HG03571 (cell line): ENCODE measurements around the gene HOXD8.

Experiments used
- ATAC-seq: cut with Tn5 transposase; IDR thresholded peaks from one replicate; pipeline ENCODE4 v1.9.1; 2021; ENCODE audit not compliant: unreplicated experiment

HOXD8 gene

DNA sequence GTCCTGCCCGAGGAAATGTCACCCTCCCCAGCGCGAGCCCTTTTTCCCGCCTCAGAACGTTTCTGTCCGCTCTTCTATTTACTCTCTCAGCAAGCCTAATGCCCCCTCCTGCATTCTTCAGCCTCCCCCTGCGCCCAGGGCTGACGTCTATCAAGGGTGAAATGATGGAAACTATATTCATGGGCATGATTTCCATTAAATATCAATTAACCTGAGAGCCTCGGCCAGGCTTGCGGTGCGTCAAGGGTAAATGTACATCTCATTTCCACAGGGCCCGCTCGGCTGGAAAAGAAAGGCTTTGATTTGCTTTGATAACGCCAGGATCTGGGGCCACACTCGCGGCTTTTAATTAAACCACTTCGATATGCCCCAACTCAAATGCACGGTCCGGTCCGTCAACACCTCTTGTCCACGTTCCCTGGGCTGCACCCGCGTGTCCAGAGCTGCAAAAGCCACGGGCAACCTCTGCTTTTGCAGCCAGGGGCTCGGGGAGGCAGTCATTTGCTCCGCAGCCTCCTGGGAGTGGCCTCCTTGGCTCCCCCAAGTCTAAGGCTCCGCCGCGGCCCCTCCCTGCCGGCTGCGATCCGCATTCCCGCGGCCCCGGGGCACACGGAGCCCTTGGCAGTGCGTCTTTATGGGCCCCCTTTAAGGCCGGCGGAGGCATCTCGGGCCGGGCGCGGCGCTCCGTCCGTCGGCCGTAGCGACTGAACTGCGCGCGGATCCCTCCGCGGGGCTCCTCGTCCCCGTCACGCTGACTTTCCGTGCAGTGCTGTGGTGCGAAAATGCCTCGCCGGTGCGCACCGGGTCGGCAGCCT, at the start of gene HOXD8:
Gene HOXD8 (plus strand): TSS at position 724 of the 815 bp plus-strand sequence. CDS start 662 bp downstream, outside the sequence.
- no peak for ATAC-seq

DNA sequence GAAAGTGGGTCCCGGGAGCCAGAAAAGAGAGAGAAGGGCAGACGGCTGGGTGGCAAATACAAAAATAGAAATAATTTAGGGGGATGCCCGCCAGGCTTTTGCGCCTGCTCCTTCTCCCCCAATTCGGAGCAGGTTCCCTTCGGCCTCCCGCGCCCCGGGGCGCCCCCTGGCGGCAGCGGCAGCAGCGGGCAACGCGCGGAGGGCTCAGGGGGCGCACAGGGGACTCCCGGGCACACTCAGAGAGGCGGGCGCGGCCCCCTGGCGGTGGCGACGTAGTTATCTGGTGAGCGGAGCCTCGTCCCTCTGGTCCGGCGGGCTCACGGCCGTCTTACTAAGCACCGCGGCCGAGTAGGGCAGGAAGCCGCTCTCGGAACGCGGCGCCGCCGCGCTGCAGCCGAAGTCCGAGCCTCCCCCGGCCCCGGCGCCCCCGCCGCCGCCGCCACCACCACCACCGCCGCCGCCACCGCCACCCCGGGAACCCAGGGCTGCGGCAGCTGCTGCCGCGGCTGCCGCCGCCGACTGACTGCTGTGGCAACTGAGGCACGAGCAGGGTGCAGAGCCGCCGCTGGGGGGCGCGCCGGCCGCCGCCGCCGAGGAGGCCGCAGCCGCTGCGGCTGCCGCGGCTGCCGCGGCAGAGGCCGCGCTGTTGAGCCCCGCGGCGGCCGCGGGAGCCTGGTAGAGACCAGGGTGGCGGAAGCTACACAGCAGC, 49.5 kb upstream of the HOXD8 start:
- ATAC-seq, result no peak

DNA sequence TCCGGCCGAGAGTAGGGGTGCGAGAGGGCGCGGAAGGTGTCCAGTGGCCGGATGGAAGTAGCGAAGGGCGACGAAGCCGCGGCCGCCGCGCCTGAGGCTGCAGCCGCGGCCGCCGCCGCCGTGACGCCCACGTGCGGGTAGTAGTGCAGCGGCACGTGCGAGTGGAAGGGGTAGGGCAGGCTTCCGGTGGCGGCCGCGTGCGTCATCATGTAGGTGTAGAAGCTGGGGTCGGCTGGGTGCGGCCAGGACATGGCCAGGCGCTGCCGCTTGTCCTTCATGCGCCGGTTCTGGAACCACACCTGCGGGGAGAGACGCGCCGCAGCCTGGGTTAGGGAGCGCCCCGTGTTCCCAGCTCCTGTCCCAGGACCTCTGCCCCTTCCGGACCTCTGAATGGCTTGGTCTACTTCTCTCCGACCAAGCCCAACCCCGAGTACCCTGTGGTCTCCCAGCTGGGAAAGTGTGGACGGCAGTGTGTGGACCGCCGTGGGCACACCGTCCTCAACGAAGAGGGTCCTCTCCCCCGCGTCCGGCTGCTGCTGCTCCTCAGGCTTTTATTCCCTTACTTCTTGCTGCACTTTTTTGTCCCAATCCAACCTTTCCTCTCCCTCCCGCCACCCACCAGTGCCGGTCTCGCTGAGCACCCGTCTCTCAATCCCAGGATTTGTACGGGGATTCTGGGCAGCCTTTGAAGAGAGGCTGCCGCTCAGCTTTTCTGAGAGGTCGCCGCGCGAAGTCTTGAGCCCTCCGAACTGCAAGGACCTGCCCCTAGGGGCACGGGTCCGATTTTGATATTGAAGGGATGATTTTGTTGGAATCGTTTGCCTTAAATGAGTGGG, 48.7 kb upstream of the HOXD8 start:
- ATAC-seq, result no peak

DNA sequence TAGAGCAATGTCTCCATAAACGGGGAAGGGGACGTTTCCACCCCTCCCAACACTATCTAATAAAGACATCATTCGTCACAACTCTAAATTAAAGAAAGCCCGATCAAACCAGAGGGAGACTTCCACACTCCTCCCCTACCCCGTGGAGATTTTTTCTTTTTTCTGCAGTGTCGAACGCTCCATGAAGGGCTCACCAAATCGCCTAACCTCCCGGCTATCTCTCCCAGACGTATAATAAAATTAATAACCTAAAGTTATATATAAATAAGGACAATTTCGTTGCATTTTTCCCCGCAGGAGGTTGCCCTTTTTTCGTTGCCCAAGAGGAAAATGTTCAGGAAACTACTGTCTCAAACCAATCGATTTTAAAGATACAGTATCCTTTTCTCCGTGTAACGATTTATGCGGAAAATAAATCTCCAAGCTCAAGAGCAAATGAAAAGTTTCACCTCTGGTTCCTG, 48.1 kb upstream of the HOXD8 start:
- ATAC-seq, result no peak

DNA sequence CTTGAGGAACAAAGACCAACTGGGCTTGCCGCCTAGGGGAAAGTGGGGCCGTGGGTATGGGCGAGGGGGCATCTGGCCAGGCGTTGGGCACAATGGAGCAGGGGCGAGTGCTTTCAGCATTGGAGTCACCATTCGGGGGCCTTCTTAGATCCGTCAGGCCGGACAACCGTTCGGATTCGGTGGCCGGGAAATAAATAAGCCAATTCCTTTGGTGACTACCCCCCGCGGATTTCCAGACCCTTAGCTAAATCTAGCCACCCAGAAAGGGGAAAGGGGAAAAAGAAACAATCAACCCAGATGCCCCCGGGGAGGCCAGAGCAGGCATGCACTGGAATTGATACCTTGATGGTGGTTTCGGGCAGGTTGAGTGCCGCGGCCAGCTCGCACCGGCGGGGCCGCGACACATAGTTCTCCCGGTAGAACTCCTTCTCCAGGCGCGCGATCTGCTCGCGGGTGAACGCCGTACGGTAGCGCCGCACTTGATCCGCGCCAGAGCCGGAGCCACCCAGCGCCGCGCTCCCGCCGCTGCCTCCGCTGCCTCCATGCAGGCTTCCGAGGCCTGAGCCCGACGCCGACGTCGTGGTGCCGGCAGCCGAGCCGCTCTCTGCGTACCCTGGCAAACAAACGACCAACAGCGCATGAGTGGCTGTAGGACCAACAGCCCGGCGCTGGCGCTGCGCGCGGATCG, 47.5 kb upstream of the HOXD8 start:
- no peak for ATAC-seq

DNA sequence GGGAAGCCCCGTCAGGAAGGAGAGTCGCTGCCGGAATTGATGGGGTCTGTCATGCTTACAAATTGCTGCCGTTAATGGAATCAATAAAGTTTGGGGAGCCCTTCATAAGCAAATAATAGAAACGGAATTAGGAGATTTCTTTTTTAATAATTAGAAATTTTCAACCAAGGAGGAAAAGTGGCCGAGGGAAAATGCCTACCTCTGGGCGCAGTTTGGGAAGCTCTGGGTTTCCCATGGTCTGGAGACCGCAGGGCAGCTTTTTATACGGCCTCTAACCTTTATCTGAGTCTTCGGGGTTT, 47.0 kb upstream of the HOXD8 start:
- no peak for ATAC-seq

- no peak for ATAC-seq
These were observed 46.4 kb upstream of the HOXD8 start for GRCh38 chr2:176082824-176083751.

- ATAC-seq, result no peak
These were observed 45.7 kb upstream of the HOXD8 start, which contains the start of gene EVX2 for GRCh38 chr2:176083796-176084261. Gene EVX2 (minus strand): TSS chr2:176083962. CDS start chr2:176083776, 186 bp downstream.

GRCh38 chr2:176084611-176085119, 44.8 kb upstream of the HOXD8 start:
- ATAC-seq, result no peak

DNA sequence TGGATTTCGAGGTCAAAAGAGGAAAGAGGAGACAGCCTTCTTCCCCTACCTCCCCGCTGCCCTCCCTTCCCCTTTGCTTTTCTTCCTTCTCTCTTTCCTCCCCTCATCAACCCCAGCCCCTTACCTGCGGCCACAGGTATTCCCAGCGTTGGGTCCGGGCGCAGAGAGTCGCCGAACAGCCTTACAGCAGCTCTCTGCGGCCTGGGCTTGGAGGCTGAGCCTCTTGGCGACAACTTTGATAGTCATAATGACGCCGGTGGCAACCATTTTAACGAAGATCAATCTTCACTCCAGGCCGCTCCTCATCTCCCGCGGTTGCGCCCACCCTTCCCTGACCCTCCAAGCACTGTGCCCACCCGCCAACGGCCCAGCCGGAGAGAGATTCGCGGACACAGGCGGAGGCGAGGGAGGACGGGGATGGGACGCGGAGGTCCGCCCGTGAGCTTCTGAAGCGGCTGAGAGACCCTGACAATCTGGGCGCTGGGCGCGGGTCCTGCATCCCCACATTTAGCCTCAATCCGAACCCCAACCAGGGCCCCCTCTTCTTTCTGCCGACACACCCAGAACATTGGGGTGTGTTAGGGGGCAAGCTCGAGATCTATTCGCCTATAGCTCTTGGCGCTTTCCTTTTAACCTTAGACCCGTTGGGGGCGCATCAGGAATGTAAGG, 44.3 kb upstream of the HOXD8 start:
- ATAC-seq, result no peak

DNA sequence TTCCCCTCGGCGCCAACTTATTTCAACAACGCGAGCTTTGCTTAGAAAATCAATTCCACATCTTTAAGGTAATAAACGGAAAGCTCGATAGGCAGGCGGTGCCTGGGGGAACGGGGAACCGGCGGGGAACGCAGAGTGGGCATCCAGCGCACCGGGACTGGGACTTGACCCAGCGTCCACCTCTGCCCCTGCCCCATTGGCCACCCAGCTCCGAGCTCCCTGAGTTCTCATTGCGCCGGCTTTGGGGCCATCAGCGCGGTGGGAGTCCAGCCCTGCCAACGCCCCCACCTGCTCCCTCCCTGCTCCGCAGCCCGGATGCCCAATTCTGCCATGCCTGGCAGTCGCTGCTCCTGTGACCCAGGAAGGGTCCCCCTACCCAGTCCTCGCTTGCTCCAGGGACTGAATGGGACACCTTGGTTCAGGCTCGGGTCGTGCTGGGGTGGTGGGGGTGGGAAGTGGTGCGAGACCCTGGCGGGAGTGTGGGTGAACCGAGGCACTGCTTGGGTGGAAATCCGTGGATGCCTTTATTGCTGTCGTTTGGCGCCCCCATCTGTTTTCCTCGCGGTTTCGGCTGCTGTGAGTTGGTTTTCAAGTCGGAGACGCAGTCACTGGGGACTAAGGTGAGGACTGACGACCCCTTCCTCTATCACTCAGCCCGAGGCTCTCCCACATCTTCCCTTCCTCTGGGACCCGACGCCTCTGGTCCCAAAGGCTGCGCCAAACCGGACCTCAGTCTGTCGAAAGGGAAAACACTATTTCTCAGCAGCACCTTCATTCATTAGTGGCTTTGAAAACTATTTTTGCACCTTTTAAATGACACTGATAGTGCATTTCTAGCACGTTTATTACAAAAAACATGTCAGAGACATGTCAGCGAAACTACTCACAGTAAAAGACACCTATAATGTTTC, 43.4 kb upstream of the HOXD8 start:
- no peak for ATAC-seq

DNA sequence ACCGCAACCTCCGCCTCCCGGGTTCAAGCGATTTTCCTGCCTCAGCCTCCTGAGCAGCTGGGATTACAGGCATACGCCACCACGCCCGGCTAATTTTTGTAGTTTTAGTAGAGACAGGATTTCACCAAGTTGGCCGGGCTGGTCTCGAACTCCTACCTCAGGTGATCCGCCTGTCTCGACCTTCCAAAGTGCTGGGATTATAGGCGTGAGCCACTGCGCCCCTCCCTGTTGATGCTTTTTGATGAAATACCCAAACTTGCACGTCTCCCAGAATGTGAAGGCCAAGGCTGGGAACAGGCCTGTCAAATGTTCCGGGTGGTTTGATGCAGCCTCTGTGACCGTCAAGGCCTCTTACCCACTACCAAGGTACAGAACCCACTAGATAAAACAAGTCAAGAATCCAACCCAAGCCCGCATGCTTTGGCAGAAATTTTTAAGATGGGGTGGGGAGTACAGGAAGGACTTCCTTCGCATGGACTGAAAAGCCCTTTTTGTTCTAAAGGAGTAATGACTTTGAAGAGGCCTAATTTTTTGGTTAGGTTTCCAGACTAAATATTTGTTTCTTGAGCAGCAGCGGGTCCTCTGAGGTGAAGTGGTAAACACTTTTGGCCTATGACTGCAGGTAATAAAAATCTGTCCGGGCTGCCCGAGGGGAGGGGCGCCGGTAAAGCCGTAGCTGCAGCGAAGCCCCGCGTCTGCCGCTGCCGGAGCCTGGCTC, 42.0 kb upstream of the HOXD8 start:
- ATAC-seq, result no peak

GRCh38 chr2:176088048-176088936, 41.2 kb upstream of the HOXD8 start:
- no peak for ATAC-seq

GRCh38 chr2:176088937-176089842, 40.3 kb upstream of the HOXD8 start:
- ATAC-seq, result no peak

GRCh38 chr2:176089843-176090395, 39.6 kb upstream of the HOXD8 start:
- ATAC-seq, result no peak
